Measurements from ENCODE around the gene ITLN1.

DNA sequence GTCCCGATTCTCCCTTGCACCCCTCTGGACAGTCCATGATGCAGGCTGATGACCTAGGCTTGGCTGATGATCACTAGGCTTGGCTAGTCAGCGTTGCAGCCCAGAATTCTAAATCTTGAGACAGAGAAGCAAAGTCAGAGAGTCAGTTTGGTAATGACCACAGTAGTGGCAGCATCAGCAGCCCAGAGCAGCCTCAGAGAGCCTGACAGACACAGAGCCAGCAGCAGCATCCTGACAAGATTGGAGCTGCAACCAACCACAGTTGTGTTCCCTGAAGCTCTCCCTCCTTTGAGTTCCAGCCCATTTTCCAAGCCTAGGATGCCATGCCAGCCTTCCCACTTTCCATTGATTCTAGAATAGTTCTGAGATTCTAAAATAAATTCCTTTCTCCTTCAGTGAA, 16.8 kb upstream of the ITLN1 start:
- TF ChIP-seq YY1 (IDR thresholded peaks at IDR 0.05; ENCODE audit: insufficient read depth, insufficient read length) = no peak
- TF ChIP-seq ZNF274 (IDR thresholded peaks at IDR 0.05; ENCODE audit: low read depth, low read length) = no peak

All from NT2/D1 (cell line).